Stimulated activated CD8-positive, alpha-beta memory T cell treated with anti-CD3 and anti-CD28 coated beads, Interleukin-7, amount 100 ng/mL, for 4 hours (primary cell): ENCODE data around the gene ANKRD13D.
"Not testable (repeated sequence)": the region's sequence is repeated elsewhere in the genome, so short reads cannot be mapped to it uniquely, and the experiment has no call there.

Experiments used
- DNase-seq, 2 donors: peaks; one replicate each; pipeline ENCODE4 v3.0.0-alpha.2; 2020; ENCODE audit warnings: low read depth in 2 of 2

Gene ANKRD13D

DNA sequence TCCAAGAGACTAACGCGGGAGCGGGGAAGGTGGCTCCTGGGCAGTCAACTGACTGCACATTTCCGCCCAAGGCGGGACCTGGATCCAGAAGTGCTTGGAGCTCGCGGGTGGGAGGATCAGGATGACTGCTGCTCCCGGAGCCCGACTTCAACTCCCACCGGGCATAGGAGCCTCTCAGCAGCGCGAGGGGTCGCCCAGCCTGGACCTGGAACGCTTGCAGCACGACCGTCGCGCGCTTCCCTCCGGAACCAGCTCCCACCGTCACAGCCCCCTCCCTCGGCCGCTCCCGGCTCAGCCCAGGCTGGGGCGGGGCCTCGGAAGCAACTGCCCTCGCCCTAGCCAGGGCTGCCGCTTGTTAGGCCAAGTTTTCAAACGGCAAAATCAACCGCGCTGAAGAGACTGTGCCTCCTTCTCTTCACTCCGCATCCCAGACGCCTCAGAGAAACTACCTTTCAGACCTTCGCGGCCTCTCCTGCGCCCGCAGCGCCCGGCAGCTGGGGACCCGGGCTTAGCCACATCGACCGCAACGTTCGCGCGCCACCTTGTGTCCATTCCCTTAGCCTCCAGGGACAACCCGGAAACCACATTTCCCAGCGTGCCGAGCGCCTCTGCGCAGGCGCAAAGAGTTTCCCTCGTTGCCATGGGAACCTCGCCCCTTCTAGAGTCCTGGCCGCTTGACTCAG lies 28.2 kb downstream of the ANKRD13D start:
- peak; percentile 95 to 98 for DNase-seq

DNA sequence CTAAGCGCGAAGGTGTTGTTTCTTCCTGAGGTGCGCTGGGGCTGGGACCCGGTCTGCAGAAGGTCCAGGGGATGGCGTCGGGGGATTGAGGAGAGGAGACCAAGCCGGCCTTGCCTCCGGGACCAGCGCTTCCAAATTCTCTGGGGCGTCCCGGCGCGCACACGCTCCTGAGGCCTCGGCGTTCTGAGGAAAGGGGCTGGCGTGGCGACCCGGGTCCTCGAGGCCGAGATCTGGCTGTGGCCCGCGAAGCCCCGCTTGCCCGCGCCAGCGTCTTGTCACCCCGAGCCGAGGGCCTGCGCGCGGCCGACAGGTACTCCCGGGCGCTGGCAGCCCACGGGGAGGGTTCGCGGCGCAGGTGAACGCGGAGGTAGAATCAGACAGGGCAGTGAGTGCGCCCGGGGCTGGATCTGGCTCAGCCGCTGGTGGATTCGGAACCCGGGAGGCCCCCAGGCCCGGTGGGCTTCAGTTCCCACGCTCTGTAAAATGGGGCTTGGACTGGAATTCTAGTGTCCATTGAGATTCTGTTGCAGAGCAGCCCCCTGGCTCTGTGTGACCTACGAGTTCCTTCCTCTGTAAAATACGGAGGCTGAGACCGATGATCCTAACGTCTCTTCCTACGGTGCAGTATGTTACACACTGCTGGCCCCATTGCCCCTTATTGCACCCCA lies 28.9 kb downstream of the ANKRD13D start:
- DNase-seq: peak in 1 of 2 donors; percentile 19

DNA sequence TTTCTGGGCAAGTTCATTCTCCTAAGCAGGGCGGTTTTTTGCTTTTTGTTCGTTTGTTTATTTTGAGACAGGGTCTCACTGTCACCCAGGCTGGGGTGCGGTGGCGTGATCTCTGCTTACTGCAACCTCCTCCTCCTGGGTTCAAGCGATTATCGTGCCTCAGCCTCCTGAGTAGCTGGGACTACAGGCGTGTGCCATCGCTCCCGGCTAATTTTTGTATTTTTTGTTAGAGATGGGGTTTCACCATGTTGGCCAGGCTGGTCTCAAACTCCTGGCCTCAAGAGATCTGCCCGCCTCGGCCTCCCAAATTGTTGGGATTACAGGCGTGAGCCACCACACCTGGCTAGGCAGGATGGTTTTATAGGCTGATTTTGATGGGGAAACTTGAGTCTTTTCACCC lies 29.8 kb downstream of the ANKRD13D start:
- not testable (repeated sequence) for DNase-seq

DNA sequence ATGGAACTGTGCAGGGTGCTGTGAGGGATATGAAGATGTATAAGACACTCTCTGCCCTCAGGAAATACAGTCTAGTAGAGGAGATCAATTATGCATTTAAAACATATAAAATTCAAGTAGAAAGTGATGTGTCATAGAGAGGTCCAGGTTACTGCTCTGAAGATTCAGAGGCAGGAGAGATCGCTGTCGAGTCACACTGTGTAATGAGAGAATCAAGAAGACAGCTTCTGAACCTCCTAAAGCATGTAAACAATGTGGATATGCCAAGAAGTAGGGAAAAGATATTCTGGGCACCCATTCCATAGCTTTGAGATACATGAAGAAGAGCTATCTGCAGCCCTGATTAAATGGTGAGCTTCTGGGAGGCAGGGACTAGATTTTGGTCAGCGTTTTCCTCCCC lies 30.9 kb downstream of the ANKRD13D start:
- no peak for DNase-seq

DNA sequence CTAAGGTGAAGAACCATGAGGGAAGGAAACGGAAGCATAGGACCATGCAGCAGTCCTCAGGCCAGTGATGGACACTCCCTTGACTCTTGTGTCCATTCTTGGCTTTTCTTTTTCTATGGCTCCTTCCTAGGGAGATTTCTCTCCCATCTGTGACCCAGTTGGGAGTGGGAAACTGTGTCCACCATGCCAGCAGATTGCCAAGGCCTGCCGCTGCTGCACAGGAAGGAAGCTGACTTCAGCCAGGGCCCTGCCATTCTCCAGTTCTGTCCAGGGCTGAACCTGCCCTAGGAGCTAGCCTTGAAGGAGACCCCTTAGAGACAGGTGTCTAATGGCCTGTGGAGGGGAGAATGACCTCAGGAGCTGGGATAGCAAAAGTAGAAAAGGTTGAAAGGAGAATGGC lies 31.6 kb downstream of the ANKRD13D start:
- no peak for DNase-seq

DNA sequence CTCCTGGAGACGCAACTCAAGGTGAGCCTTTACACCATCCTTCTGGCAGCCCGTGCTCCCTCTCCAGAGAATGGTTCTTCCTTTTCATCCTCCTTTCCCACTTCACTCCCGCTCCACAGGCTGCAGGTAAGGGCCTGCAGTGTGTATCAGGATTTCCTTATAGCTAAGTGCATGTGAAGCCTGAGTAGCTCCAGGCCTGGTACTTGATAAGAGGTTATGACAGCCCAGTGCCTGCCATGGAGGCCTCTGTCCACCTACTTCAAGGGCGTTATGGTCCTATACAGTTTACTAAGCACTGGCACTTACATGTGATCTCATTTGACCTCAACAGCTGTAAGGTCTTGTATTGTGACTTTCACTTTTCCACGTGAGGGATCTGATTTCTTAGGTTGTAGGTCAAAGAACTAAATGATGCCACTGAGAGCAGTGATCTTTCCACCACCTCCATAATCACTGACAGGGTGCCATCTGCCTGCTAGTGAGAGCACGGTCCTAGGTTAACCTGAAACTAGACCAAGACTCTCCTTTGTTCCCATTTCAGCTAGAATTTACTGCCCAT lies 32.3 kb downstream of the ANKRD13D start:
- no peak for DNase-seq

DNA sequence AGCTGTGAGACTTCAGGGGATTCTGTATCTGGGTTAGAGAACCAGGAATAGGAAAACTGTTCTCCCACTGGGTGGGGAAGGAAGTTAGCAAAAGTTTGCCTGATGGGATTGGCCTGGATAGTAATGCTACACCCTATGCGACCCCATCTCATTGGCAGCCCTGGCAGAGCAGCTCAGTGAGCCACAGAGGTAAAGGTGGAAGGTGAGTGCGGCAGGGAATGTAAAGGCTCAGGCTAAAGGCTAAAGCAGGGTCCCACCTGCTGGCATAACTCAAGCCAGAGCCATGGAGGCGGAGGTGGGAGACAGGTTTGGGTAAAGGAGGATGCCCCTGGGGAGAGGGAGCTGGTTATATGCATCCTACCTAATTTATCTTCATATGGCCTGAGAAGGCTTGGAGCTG lies 32.9 kb downstream of the ANKRD13D start:
- no peak for DNase-seq

DNA sequence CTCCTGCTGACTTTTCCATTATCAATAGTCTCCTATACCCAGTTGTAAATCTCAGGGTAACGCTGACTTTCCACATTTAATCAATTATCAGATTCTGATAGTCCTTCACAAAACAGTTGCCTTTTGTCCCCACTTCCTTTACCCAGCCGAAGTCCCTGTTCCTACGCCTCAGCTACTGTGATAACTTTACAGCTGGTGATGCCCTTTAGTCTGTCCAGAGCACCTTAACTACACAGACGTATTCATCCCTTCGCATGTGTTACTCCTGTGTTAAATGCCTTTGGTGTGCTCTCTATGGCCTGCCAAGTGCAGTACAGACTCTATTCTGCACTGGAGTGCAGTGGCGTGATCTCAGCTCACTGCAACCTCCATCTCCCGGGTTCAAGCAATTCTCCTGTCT lies 34.4 kb downstream of the ANKRD13D start:
- no peak for DNase-seq

DNA sequence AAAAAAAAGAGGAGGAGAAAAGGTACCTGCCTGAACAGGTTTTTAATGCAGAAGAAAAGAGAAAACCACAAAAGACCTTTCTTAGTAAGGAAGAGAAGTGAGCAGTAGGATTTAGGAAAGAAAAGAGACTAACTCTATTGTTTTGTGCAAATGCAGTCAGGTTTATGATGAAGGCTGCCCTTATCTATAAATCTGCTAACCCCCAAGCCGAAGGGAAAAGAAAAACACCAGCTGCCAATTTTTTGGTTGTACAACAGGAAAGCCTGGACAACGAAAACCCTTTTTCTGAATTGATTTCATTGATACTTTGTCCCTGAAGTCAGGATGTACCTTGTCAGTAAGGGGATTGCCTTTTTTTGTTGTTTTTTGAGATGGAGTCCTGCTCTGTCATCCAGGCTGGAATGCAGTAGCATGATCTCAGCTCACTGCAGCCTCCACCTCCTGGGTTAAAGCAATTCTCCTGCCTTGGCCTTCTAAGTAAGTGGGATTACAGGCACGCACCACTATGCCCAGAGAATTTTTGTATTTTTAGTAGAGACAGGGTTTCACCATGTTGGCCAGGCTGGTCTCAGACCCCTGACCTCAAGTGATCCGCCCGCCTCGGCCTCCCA lies 43.1 kb downstream of the ANKRD13D start:
- DNase-seq: no peak

DNA sequence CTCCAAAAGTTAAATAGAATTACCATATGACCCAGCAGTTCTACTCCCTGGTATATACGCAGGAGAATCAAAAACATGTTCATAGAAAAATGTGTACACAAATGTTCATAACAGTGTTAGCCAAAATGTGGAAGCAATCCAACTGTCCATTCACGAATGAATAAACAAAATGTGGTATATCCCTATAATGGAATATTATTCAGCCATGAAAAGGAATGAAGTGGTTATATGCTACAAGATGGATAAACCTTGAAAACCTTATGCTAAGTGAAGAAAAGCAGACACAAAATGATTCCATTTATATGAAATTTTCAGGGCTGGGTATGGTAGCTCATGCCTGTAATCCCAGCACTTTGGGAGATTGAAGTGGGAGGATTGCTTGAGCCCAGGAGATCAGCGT lies 48.2 kb downstream of the ANKRD13D start:
- no peak for DNase-seq

DNA sequence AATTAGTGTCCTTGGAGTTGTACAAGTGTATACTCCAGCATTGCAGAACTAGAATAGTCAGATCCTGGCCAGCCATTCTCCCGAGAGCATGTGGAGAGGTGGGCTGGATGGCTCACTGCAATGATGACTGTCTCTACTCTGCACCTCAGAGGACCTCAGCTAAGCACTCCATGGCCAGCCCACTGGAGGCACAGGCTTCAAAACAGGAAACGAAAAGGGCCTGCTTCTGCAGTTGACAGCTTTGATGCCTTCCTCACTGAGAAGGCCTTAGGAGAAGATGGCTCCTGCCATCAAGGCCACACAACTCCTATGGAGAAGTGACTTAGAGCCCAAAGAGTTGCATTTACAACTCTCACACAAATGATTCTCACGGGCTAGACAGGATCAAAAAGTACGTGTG lies 55.2 kb downstream of the ANKRD13D start:
- DNase-seq: no peak

DNA sequence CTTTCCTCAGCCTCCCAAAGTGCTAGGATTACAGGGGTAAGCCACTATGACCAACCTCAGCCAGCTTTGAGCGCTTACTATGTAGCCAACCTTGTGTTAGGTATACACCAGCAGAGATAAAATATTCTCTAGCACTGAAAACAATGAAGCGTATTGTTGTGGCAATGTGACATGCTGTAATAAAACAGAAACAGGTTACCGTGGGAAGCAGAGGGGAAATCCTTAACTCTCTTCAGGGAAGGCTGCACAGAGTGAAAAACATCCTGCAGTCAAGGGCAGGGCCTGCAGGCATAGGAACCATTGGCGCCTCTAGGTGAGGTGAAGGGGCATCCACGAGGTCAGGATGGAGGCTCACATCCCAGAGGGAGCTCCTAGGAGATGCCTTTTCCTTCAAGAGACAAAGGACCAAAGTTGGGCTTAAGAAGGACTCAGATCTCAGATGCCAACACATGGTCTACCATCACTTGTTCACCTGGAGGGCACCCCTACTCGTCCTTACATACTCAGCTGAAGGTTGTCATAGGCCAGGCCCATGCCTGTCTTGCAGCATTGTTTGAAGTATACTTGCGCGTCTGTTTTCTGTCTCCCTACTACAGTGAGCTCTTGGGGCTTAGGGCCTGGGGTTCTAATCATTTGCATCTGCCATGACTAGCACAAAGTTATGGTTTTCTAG lies 56.3 kb downstream of the ANKRD13D start:
- DNase-seq: no peak

DNA sequence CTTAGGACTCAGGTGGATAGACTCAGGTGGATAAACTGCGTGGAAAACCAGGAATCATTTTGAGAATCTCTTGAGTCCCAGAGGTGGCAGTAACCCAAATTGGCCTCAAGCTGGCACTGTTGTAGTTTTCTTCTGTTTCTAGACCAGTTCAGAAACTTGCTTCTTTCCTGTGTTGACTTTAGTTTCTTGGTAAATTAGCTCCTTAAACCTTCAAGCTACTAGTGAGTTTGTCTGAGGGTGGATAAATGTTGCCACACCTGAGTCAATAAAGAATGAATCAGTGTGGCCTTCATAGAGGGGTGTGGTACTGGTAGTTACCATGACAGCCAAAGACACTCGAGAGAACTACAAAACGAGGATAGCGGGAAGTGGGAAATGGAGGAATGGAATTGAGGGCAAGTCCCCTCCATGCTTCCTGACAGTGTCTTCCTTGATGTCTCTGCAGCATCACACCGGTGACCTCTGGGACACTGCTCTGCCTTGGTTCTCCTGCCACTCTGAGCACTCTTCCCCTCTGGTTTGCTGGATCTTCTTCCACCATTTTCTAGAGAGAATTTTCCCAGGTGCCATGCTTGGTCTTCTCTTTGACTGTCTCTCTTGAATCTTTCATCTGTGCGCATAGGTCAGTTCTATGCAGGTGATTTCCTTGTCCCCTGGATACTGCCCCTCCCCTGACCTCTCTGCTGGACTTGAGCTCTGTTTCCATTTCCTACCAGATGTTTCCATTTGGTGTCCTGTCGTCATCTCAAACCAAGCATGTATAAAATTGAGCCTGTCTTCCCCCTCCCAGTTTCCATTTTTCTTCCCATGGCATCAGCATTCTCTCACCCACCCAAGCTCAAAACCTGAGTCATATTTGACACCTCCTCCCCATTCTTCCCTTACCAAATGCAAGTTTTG lies 57.1 kb downstream of the ANKRD13D start:
- no peak for DNase-seq

DNA sequence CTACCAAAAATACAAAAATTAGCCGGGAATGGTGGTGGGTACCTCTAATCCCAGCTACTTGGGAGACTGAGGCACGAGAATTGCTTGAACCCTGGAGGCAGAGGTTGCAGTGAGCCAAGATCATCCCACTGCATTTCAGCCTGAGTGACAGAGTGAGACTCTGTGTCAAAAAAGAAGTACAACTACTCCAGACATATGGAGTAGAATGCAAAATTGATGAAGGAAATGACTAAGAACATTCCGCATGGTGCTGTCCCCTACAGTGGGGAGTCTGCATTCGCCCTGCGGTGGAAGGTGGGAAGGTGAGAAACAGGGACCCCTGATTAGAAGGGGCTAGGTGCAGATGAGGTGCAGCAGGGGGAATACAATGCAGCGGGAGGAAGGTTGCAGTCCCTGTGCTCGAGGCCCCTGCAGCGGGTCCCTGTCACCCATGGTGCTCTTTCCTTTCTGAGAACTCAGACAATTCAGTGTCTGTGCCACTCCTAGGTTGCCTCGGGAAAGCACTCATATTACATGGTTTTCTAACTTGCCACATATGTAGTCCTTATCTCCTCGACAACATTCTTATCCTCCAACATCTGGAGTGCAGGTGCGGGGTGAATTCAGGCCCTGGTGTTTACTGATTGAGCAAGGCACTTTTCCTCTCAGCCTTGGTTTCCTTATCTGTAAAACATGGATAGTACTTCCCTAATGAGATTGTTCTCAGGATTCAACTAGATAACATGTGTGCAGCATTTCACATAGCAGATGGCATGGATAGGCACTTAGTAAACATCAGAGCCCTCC lies 59.1 kb downstream of the ANKRD13D start:
- no peak for DNase-seq

DNA sequence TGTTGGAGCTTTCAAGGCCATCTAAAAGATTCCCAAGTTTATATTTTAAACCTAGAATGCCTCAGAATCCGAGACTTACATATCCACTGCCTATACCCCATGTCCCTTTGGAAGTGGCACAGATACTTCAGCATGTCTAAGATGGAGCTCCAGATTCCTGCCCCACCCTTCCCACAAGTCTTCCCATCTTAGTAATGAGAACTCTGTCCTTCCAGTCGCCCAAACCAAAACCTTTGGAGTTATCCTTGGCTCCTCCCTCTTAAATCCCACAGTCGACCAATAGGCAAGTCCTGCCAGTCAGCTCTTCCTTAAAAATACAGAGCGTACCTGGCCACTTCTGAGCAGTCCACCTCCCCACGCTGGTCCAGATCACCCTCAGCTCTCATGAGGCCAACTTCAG lies 59.9 kb downstream of the ANKRD13D start:
- no peak for DNase-seq

DNA sequence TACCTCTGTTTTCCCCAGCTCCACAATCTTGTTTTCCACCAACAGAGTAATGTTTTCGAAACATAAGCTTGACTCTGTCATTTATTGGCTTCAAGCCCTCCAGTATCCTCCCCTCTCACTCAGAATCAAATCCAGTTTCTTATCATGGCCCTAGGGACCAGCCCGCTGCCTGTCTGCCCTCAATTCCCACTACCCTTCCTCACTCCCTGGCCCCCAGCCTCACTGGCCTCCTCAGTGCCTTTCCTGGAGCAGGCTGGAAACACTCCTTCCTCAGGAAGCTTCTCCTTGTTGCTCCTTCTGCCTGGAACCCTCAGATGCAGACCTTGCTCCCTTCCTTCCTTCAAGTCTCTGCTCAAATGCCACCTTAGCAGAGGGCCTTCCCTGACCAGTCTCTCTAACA lies 60.4 kb downstream of the ANKRD13D start:
- DNase-seq: no peak

DNA sequence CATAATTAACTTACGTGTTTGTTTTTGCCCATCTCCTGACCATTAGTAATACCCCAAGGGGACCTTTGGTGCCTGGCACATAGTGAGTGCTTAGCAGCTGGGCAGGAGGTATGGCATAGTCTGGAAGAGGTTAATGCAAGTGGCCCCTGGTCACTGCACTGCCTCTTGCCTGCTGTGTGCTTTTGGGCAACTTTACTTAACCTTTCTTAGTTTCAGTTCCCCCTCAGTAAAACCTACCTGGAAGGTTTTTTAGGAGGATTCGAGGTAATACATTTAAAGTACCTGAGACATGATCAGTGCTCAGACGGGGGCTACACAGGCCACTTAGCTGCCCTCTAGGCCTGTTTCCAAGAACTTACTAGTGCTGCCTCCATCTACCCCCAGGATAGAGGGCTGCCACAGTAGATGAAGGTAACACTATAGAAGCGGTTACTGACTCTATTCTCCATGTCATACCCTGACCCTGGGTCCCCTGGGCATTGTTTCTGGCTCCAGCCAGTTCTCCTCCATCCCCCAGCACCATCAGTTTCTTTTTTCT lies 60.9 kb downstream of the ANKRD13D start:
- DNase-seq: no peak

DNA sequence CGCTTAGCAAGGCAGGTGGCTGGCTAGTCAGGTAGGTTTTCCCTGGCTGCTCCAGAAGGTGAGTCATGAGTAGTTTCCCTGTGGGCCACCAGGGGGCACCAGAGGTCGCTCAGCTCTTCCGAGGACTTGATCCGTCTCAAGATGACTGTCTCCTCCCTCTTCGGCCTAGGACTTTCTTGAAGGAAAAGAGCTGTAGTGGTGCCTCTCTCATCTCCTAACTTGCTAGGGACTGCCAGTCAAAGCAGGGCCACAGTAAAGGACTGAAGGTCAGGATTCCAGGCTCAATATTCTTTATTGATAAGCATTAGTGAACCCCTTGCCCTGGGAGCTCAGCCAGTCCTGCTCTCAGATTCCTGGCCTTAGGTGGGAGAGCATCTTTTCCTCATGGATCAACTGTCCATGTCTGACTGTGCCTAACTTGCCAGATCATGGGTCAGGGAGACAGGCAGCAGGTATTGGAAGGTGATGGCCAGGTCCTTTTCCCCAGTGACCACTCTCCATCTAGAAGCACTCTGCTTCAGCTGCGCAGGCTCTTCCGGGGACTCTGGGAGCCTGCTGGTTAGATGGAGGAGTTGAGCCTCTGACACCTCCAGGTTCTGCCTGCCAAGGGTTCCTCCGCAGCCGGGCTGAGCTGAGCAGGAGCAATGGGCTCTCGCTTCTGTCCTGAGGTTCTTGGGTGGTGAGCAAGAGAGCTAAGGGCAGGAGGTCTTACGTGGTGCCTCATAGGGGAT lies 62.3 kb downstream of the ANKRD13D start:
- DNase-seq: peak in 1 of 2 donors; percentile 52
